PC-9 (cell line): ENCODE measurements around the gene MAPT.

Experiments used
- EZH2 ChIP-seq: fragments of 200-600 bp; sonication (generic); IDR thresholded peaks from 2 replicates; pipeline ENCODE4 v1.8.0; 2017; ENCODE audit warnings: antibody characterized with exemption, low read depth
- TF ChIP-seq, protein P1 (sequence below): fragments of 200-600 bp; sonication (generic); conservative IDR thresholded peaks from 2 replicates; pipeline ENCODE4 v1.6.1; 2017; ENCODE audit warnings: mixed run types, antibody characterized with exemption, mild to moderate bottlenecking, moderate library complexity

DNA sequence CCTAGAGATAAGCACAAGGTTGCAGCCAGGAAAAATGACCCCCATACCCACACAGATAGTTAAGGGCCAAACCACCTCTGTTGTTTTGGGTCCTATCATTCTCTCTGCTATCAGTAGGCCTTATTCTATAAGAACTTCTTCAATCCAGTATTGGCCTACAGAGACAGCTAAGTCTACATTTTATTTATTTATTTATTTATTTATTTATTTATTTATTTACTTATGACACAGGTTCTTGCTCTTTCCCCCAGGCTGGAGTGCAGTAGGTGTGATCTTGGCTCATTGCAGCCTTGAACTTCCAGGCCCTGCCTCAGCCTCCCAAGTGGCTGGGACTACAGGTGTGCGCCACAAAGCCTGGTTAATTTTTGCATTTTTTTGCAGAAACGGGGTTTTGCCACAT is 7.5 kb upstream of the MAPT start:
- TF ChIP-seq, protein P1, sequence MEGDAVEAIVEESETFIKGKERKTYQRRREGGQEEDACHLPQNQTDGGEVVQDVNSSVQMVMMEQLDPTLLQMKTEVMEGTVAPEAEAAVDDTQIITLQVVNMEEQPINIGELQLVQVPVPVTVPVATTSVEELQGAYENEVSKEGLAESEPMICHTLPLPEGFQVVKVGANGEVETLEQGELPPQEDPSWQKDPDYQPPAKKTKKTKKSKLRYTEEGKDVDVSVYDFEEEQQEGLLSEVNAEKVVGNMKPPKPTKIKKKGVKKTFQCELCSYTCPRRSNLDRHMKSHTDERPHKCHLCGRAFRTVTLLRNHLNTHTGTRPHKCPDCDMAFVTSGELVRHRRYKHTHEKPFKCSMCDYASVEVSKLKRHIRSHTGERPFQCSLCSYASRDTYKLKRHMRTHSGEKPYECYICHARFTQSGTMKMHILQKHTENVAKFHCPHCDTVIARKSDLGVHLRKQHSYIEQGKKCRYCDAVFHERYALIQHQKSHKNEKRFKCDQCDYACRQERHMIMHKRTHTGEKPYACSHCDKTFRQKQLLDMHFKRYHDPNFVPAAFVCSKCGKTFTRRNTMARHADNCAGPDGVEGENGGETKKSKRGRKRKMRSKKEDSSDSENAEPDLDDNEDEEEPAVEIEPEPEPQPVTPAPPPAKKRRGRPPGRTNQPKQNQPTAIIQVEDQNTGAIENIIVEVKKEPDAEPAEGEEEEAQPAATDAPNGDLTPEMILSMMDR, result no peak
- TF ChIP-seq EZH2, result no peak
